ENCODE data around the gene TERC. TPM values are rescaled to one million over a fixed set of nuclear protein-coding genes. Genes with fewer than 3 reads are reported as not detected.
A peak's percentile ranks its signal among the peaks of the same experiment; 100 is the strongest.

The TERC gene
- total and polyA plus RNA-seq, 3 donors from 2014 or later = 512 to 1,059 TPM; not detected in 1

GRCh38 chr3:169772897-169773816, 8.3 kb upstream of the TERC start, which contains the start of gene MYNN:
Gene MYNN (plus strand): TSS chr3:169773396. CDS start chr3:169774296, 900 bp downstream.
- intact Hi-C loops (cut with DNase I; ENCODE audit: low total_unique reads) = no loop called here
- peak; percentile 96 for DNase-seq
- Histone ChIP-seq H3K9me3 (no peaks in the 10 kb centered on the region), H3K36me3 (ENCODE audit: low read depth, missing control alignments) (no peaks in the 10 kb centered on the region), H3K27ac (peak within 1 kb of the TSS; percentile 95 to 99), H3K27me3 (no peaks in the 10 kb centered on the region), H3K4me1 (peaks cover 13% of the 10 kb centered on the region), H3K4me3 (peak within 1 kb of the TSS; percentile 87 to 91)
- TF ChIP-seq POLR2A (IDR thresholded peaks at IDR 0.05) (peak; percentile 96), CTCF (IDR thresholded peaks at IDR 0.05) (peak in 2 of 3 experiments; percentile 1 to 5)
- 0 to 1% methylated on average over 22 to 57 of the region's 61 CpGs for WGBS, 2 donors

GRCh38 chr3:169772305-169772896, 7.5 kb upstream of the TERC start:
- Histone ChIP-seq H3K36me3 (ENCODE audit: low read depth, missing control alignments) (no peaks in the 10 kb centered on the region), H3K27me3 (no peaks in the 10 kb centered on the region), H3K4me3 (peak overlapping the region; percentile 87 to 91), H3K27ac (peak overlapping the region; percentile 95 to 99), H3K4me1 (peaks cover 13% of the 10 kb centered on the region), H3K9me3 (no peaks in the 10 kb centered on the region)
- WGBS, 2 donors = 0 to 1% methylated on average over 15 of the region's 15 CpGs
- peak; percentile 81 for DNase-seq
- TF ChIP-seq CTCF (IDR thresholded peaks at IDR 0.05) (no peak), POLR2A (IDR thresholded peaks at IDR 0.05) (no peak)
- intact Hi-C loops (cut with DNase I; ENCODE audit: low total_unique reads) = no loop called here

- no peaks in the 10 kb centered on the region for H3K27me3 ChIP-seq
- H3K36me3 ChIP-seq (ENCODE audit: low read depth, missing control alignments) = no peaks in the 10 kb centered on the region
- TF ChIP-seq POLR2A (IDR thresholded peaks at IDR 0.05) (no peak), CTCF (IDR thresholded peaks at IDR 0.05) (no peak)
- peak; percentile 52 for DNase-seq
- intact Hi-C loops (cut with DNase I; ENCODE audit: low total_unique reads) = no loop called here
- WGBS, 2 donors = 0 to 1% methylated on average over 27 of the region's 27 CpGs
- peak overlapping the region; percentile 87 to 91 for H3K4me3 ChIP-seq
- peaks cover 13% of the 10 kb centered on the region for H3K4me1 ChIP-seq
- peak overlapping the region; percentile 95 to 99 for H3K27ac ChIP-seq
- H3K9me3 ChIP-seq = no peaks in the 10 kb centered on the region
Measured at GRCh38 chr3:169771497-169772304, 6.8 kb upstream of the TERC start.

- no peak for TF ChIP-seq CTCF (IDR thresholded peaks at IDR 0.05)
- no peak for TF ChIP-seq POLR2A (IDR thresholded peaks at IDR 0.05)
- intact Hi-C loops (cut with DNase I; ENCODE audit: low total_unique reads) = no loop called here
- WGBS, 2 donors = 2 to 3% methylated on average over 16 to 21 of the region's 51 CpGs
Measured at GRCh38 chr3:169769287-169770181, 4.7 kb upstream of the TERC start, which contains the start of gene ACTRT3. Gene ACTRT3 (minus strand): TSS chr3:169769561. CDS start chr3:169769520, 41 bp downstream.

More at GRCh38 chr3:169769287-169770181, 4.7 kb upstream of the TERC start, which contains the start of gene ACTRT3:
- H3K27me3 ChIP-seq = no peaks in the 10 kb centered on the region
- no peaks in the 10 kb centered on the region for H3K9me3 ChIP-seq
- peaks cover 5% of the 10 kb centered on the region for H3K4me1 ChIP-seq
- no peaks in the 10 kb centered on the region for H3K36me3 ChIP-seq (ENCODE audit: low read depth, missing control alignments)
- peak within 1 kb of the TSS; percentile 70 to 86 for H3K4me3 ChIP-seq
- DNase-seq = peak; percentile 75
- peak within 1 kb of the TSS; percentile 93 to 94 for H3K27ac ChIP-seq

Data from testis (tissue), 3 donors.